Measurements from ENCODE around the gene SEMA3C. TPM values are rescaled to one million over a fixed set of nuclear protein-coding genes. Genes with fewer than 3 reads are reported as not detected.

SEMA3C gene
- total RNA-seq, 1 donor from 2014 or later, result not detected

- H3K4me1 Mint-ChIP-seq (ENCODE audit: low read depth), result no peaks in the 10 kb centered on the region
- H3K27me3 Mint-ChIP-seq (ENCODE audit: insufficient read depth), result no peaks in the 10 kb centered on the region
- no peak overlapping the region for H3K4me3 Mint-ChIP-seq
- no peak overlapping the region for H3K27ac Mint-ChIP-seq
- intact Hi-C loops (cut with micrococcal nuclease), result no loop called here
- peaks cover 4% of the 10 kb centered on the region for H3K9me3 Mint-ChIP-seq
- H3K36me3 Mint-ChIP-seq (ENCODE audit: low read depth), result no peaks in the 10 kb centered on the region
- no peak for DNase-seq (ENCODE audit: low spot score)
Measured at GRCh38 chr7:80809545-80809944, 109.3 kb downstream of the SEMA3C start.

- Mint-ChIP-seq H3K4me3 (no peak overlapping the region), H3K9me3 (peaks cover 4% of the 10 kb centered on the region), H3K27ac (no peak overlapping the region), H3K4me1 (ENCODE audit: low read depth) (no peaks in the 10 kb centered on the region), H3K36me3 (ENCODE audit: low read depth) (no peaks in the 10 kb centered on the region), H3K27me3 (ENCODE audit: insufficient read depth) (no peaks in the 10 kb centered on the region)
- no peak for DNase-seq (ENCODE audit: low spot score)
- intact Hi-C loops (cut with micrococcal nuclease), result no loop called here
Measured at GRCh38 chr7:80807166-80807900, 111.5 kb downstream of the SEMA3C start.

DNA sequence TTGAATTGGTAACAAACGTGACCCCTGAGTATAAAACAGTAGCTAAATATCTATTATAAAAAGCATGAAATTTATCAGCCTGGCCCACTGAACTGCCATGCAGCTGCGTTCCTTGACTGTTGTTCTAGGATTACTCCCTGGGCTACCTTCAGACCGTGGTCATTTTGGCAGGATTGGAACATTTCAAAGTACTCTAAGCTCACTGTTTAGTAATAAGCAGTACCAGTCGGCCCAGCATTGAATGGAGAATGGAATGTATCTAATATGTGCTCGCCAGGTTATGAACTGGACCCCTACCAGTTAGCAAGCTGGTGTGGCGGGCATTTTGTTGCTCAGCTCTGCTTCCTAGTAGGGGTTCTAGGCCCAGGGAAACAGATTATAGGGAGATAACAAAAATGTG is 112.2 kb downstream of the SEMA3C start:
- Mint-ChIP-seq H3K27me3 (ENCODE audit: insufficient read depth) (no peaks in the 10 kb centered on the region), H3K27ac (no peak overlapping the region), H3K4me3 (no peak overlapping the region), H3K36me3 (ENCODE audit: low read depth) (no peaks in the 10 kb centered on the region), H3K9me3 (peaks cover 4% of the 10 kb centered on the region), H3K4me1 (ENCODE audit: low read depth) (no peaks in the 10 kb centered on the region)
- intact Hi-C loops (cut with micrococcal nuclease), result no loop called here
- DNase-seq (ENCODE audit: low spot score), result no peak

DNA sequence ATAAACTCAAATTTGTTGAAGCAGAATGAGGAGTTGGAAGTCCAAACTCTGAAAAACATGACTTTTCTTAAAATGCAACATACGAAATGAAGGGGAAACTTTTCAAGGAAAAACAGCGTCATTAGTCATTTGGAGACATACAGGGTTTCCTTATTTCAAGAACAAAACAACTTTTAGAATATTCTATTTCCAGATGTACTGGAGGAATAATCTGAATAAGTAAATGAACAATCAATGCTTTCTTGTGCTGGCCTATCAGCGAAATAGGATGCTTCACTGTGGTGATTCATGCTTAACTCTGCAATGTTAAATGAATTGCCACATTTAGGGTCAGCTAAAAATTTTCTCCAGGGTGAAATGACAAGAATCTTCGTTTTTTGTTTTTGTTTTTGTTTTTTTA is 114.3 kb downstream of the SEMA3C start:
- peaks cover 2% of the 10 kb centered on the region for H3K9me3 Mint-ChIP-seq
- no peaks in the 10 kb centered on the region for H3K36me3 Mint-ChIP-seq (ENCODE audit: low read depth)
- DNase-seq (ENCODE audit: low spot score), result no peak
- H3K27ac Mint-ChIP-seq, result no peak overlapping the region
- no peaks in the 10 kb centered on the region for H3K27me3 Mint-ChIP-seq (ENCODE audit: insufficient read depth)
- no peaks in the 10 kb centered on the region for H3K4me1 Mint-ChIP-seq (ENCODE audit: low read depth)
- intact Hi-C loops (cut with micrococcal nuclease), result no loop called here
- no peak overlapping the region for H3K4me3 Mint-ChIP-seq

- no peaks in the 10 kb centered on the region for H3K36me3 Mint-ChIP-seq (ENCODE audit: low read depth)
- H3K9me3 Mint-ChIP-seq, result no peaks in the 10 kb centered on the region
- intact Hi-C loops (cut with micrococcal nuclease), result no loop called here
- no peak overlapping the region for H3K4me3 Mint-ChIP-seq
- no peaks in the 10 kb centered on the region for H3K27me3 Mint-ChIP-seq (ENCODE audit: insufficient read depth)
- DNase-seq (ENCODE audit: low spot score), result no peak
- H3K4me1 Mint-ChIP-seq (ENCODE audit: low read depth), result no peaks in the 10 kb centered on the region
- H3K27ac Mint-ChIP-seq, result no peak overlapping the region
Measured at GRCh38 chr7:80802527-80802926, 116.3 kb downstream of the SEMA3C start.

GRCh38 chr7:80794631-80795573 is 123.9 kb downstream of the SEMA3C start:
- intact Hi-C loops (cut with micrococcal nuclease), result no loop called here
- Mint-ChIP-seq H3K4me1 (ENCODE audit: low read depth) (no peaks in the 10 kb centered on the region), H3K27ac (no peak overlapping the region), H3K4me3 (no peak overlapping the region), H3K27me3 (ENCODE audit: insufficient read depth) (no peaks in the 10 kb centered on the region), H3K36me3 (ENCODE audit: low read depth) (no peaks in the 10 kb centered on the region), H3K9me3 (no peaks in the 10 kb centered on the region)
- no peak for DNase-seq (ENCODE audit: low spot score)

DNA sequence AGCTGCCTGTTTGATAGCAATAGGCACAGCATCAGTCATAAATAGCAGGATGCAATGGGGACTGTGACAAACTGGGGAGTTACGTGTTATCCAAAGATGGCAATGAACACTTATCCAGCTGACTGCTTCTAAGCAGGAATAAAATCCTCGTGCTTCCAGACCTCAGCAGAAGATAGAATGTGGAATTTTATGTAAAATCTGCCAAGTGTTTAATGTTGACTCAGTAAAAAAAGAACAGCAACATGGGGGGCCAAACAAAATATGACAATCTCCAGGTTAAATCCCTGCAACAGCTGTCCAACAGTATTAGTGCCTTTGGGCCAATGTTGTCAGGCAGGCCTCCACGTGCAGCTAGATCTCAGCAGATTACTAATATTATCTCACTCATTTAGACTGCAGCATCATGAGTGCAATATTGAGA is 127.3 kb downstream of the SEMA3C start:
- H3K4me1 Mint-ChIP-seq (ENCODE audit: low read depth), result no peaks in the 10 kb centered on the region
- intact Hi-C loops (cut with micrococcal nuclease), result no loop called here
- no peaks in the 10 kb centered on the region for H3K9me3 Mint-ChIP-seq
- no peak overlapping the region for H3K27ac Mint-ChIP-seq
- H3K36me3 Mint-ChIP-seq (ENCODE audit: low read depth), result no peaks in the 10 kb centered on the region
- no peaks in the 10 kb centered on the region for H3K27me3 Mint-ChIP-seq (ENCODE audit: insufficient read depth)
- H3K4me3 Mint-ChIP-seq, result no peak overlapping the region
- DNase-seq (ENCODE audit: low spot score), result no peak

GRCh38 chr7:80790877-80791276 is 128.0 kb downstream of the SEMA3C start:
- DNase-seq (ENCODE audit: low spot score), result no peak
- intact Hi-C loops (cut with micrococcal nuclease), result no loop called here
- H3K9me3 Mint-ChIP-seq, result no peaks in the 10 kb centered on the region
- H3K27me3 Mint-ChIP-seq (ENCODE audit: insufficient read depth), result no peaks in the 10 kb centered on the region
- H3K4me3 Mint-ChIP-seq, result no peak overlapping the region
- H3K4me1 Mint-ChIP-seq (ENCODE audit: low read depth), result no peaks in the 10 kb centered on the region
- H3K36me3 Mint-ChIP-seq (ENCODE audit: low read depth), result no peaks in the 10 kb centered on the region
- H3K27ac Mint-ChIP-seq, result no peak overlapping the region

GRCh38 chr7:80787721-80788120 is 131.1 kb downstream of the SEMA3C start:
- H3K4me1 Mint-ChIP-seq (ENCODE audit: low read depth), result no peaks in the 10 kb centered on the region
- no peak overlapping the region for H3K27ac Mint-ChIP-seq
- no peaks in the 10 kb centered on the region for H3K9me3 Mint-ChIP-seq
- no peaks in the 10 kb centered on the region for H3K36me3 Mint-ChIP-seq (ENCODE audit: low read depth)
- no peaks in the 10 kb centered on the region for H3K27me3 Mint-ChIP-seq (ENCODE audit: insufficient read depth)
- intact Hi-C loops (cut with micrococcal nuclease), result no loop called here
- H3K4me3 Mint-ChIP-seq, result no peak overlapping the region
- DNase-seq (ENCODE audit: low spot score), result no peak

- Mint-ChIP-seq H3K27ac (no peak overlapping the region), H3K4me3 (no peak overlapping the region), H3K4me1 (ENCODE audit: low read depth) (no peaks in the 10 kb centered on the region), H3K27me3 (ENCODE audit: insufficient read depth) (no peaks in the 10 kb centered on the region), H3K9me3 (no peaks in the 10 kb centered on the region), H3K36me3 (ENCODE audit: low read depth) (no peaks in the 10 kb centered on the region)
- intact Hi-C loops (cut with micrococcal nuclease), result no loop called here
- DNase-seq (ENCODE audit: low spot score), result no peak
Measured at GRCh38 chr7:80785961-80786536, 132.8 kb downstream of the SEMA3C start.

GRCh38 chr7:80785276-80785675 is 133.6 kb downstream of the SEMA3C start:
- Mint-ChIP-seq H3K27ac (no peak overlapping the region), H3K36me3 (ENCODE audit: low read depth) (no peaks in the 10 kb centered on the region), H3K4me3 (no peak overlapping the region), H3K27me3 (ENCODE audit: insufficient read depth) (no peaks in the 10 kb centered on the region), H3K4me1 (ENCODE audit: low read depth) (no peaks in the 10 kb centered on the region), H3K9me3 (no peaks in the 10 kb centered on the region)
- DNase-seq (ENCODE audit: low spot score), result no peak
- intact Hi-C loops (cut with micrococcal nuclease), result no loop called here

DNA sequence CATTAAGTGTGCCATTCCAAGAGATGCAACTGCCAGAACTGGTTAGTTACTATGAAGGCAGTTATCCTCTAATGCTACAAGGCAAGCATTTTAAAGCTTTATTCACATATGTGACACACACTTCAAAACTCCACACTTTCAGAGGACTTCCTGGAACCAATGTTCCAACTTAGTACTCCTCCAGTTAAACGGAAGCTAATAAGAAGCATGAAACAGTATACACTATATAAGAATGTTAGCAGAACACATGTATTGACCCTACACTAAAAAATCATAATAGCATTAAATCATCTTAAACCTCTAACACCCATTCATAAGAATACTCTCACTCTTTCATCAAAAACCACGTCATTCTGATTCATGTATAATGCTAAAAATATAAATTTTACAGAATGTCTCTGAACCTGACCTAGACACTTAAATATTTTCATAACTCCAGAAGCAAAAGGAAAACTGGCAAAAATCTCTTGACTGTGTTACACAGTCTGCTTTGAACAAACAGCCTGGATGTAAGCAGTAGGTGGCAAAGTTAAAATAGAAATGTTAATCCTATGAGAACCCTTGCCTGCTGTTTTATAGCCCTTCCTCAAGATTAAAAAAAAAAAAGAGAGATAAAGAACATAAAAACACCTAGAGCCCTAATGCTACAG is 135.0 kb downstream of the SEMA3C start:
- intact Hi-C loops (cut with micrococcal nuclease), result no loop called here
- Mint-ChIP-seq H3K27me3 (ENCODE audit: insufficient read depth) (no peaks in the 10 kb centered on the region), H3K36me3 (ENCODE audit: low read depth) (no peaks in the 10 kb centered on the region), H3K4me1 (ENCODE audit: low read depth) (no peaks in the 10 kb centered on the region), H3K27ac (no peak overlapping the region), H3K4me3 (no peak overlapping the region), H3K9me3 (no peaks in the 10 kb centered on the region)
- no peak for DNase-seq (ENCODE audit: low spot score)

All from activated T-helper 1 cell treated with anti-CD3 and anti-CD28 coated beads, Interleukin-12 subunit alpha, Interleukin-12 subunit beta, Interleukin-2, Interleukin-4 antibody, amounts not matched to agents 30 ng/mL and 10 ng/mL and 1 ng/mL, durations not matched to agents 14 hours and 24 hours and 36 hours (primary cell).